ENCODE results near the gene PUM2. TPM values are rescaled to one million over a fixed set of nuclear protein-coding genes. Genes with fewer than 3 reads are reported as not detected.

Gene PUM2
- total and polyA plus RNA-seq, 2 of the 13 experiments (the other 11 are each of a cell fraction or from before 2014, with no cell fraction given), result 69.6 to 69.8 TPM

DNA sequence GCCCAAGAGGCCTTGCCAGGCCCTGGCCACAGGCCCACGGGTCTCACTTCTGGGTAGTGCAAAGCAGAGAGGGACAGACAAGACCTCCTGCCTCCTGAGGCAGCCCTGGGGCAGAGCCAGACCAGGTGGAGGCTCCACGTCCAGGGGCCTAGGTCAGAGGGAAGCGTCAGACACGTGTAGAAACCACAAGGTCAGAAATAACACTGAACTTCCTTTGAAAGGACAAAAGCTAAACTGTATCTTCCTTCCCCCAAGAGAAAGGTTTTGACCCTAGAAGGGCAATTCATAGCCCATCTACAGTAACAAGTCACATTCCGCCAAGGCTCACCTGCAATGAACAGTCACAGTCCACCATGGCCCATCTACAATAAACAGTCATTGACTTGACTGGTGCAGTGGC is 143.6 kb downstream of the PUM2 start (continued):
- TF ChIP-seq, protein P1, sequence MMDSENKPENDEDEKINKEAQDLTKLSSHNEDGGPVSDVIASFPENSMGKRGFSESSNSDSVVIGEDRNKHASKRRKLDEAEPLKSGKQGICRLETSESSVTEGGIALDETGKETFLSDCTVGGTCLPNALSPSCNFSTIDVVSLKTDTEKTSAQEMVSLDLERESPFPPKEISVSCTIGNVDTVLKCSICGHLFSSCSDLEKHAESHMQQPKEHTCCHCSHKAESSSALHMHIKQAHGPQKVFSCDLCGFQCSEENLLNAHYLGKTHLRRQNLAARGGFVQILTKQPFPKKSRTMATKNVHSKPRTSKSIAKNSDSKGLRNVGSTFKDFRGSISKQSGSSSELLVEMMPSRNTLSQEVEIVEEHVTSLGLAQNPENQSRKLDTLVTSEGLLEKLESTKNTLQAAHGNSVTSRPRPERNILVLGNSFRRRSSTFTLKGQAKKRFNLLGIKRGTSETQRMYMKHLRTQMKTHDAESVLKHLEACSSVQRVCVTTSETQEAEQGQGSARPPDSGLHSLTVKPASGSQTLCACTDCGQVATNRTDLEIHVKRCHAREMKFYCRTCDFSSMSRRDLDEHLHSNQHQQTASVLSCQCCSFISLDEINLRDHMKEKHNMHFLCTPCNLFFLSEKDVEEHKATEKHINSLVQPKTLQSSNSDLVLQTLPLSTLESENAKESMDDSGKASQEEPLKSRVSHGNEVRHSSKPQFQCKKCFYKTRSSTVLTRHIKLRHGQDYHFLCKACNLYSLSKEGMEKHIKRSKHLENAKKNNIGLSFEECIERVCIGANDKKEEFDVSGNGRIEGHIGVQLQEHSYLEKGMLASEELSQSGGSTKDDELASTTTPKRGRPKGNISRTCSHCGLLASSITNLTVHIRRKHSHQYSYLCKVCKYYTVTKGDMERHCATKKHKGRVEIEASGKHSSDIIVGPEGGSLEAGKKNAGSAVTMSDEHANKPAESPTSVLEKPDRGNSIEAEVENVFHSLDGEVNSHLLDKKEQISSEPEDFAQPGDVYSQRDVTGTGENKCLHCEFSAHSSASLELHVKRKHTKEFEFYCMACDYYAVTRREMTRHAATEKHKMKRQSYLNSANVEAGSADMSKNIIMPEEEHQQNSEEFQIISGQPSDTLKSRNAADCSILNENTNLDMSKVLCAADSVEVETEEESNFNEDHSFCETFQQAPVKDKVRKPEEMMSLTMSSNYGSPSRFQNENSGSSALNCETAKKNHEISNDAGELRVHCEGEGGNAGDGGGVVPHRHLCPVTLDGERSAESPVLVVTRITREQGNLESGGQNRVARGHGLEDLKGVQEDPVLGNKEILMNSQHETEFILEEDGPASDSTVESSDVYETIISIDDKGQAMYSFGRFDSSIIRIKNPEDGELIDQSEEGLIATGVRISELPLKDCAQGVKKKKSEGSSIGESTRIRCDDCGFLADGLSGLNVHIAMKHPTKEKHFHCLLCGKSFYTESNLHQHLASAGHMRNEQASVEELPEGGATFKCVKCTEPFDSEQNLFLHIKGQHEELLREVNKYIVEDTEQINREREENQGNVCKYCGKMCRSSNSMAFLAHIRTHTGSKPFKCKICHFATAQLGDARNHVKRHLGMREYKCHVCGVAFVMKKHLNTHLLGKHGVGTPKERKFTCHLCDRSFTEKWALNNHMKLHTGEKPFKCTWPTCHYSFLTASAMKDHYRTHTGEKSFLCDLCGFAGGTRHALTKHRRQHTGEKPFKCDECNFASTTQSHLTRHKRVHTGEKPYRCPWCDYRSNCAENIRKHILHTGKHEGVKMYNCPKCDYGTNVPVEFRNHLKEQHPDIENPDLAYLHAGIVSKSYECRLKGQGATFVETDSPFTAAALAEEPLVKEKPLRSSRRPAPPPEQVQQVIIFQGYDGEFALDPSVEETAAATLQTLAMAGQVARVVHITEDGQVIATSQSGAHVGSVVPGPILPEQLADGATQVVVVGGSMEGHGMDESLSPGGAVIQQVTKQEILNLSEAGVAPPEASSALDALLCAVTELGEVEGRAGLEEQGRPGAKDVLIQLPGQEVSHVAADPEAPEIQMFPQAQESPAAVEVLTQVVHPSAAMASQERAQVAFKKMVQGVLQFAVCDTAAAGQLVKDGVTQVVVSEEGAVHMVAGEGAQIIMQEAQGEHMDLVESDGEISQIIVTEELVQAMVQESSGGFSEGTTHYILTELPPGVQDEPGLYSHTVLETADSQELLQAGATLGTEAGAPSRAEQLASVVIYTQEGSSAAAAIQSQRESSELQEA (CRISPR knock-in tag; IDR thresholded peaks at IDR 0.05; ENCODE audit: not compliant biosample characterization), result no peak
- TF ChIP-seq, protein P2, sequence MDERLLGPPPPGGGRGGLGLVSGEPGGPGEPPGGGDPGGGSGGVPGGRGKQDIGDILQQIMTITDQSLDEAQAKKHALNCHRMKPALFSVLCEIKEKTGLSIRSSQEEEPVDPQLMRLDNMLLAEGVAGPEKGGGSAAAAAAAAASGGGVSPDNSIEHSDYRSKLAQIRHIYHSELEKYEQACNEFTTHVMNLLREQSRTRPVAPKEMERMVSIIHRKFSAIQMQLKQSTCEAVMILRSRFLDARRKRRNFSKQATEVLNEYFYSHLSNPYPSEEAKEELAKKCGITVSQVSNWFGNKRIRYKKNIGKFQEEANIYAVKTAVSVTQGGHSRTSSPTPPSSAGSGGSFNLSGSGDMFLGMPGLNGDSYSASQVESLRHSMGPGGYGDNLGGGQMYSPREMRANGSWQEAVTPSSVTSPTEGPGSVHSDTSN (CRISPR knock-in tag; IDR thresholded peaks at IDR 0.05), result no peak
- TF ChIP-seq ARNTL (CRISPR knock-in tag; IDR thresholded peaks at IDR 0.05) (no peak), SRSF9 (IDR thresholded peaks at IDR 0.05; ENCODE audit: borderline replicate concordance, insufficient read depth, low read depth, low read length, poor library complexity, severe bottlenecking) (no peak), ZKSCAN8 (CRISPR knock-in tag; IDR thresholded peaks at IDR 0.05; ENCODE audit: borderline replicate concordance) (no peak), HMGA1 (CRISPR knock-in tag; conservative IDR thresholded peaks at IDR 0.05) (no peak), SSRP1 (CRISPR knock-in tag; IDR thresholded peaks at IDR 0.05) (peak; percentile 28; the same call in 1 of the 2 replicates), HHEX (CRISPR knock-in tag; IDR thresholded peaks at IDR 0.05) (peak; percentile 49; the same call in 1 of the 2 replicates), TBL1XR1 (IDR thresholded peaks at IDR 0.05; ENCODE audit: borderline replicate concordance, low read length, partially characterized antibody) (no peak), MZF1 (CRISPR knock-in tag; IDR thresholded peaks at IDR 0.05; ENCODE audit: borderline replicate concordance) (no peak), REPIN1 (CRISPR knock-in tag; IDR thresholded peaks at IDR 0.05; ENCODE audit: borderline replicate concordance, low read depth) (no peak), RBAK (CRISPR knock-in tag; IDR thresholded peaks at IDR 0.05) (no peak), FOXA1 (IDR thresholded peaks at IDR 0.05) (no peak), FOXA1 (CRISPR knock-in tag; IDR thresholded peaks at IDR 0.05) (no peak), ZNF451 (CRISPR knock-in tag; IDR thresholded peaks at IDR 0.05) (no peak), HCFC1 (IDR thresholded peaks at IDR 0.05; ENCODE audit: low read depth, low read length) (no peak), FOSL1 (CRISPR knock-in tag; IDR thresholded peaks at IDR 0.05; ENCODE audit: borderline replicate concordance) (no peak), DPF2 (CRISPR knock-in tag; IDR thresholded peaks at IDR 0.05; ENCODE audit: borderline replicate concordance, low read depth) (no peak), ZNF235 (CRISPR knock-in tag; IDR thresholded peaks at IDR 0.05; ENCODE audit: borderline replicate concordance) (no peak)
- TF ChIP-seq, protein P3, sequence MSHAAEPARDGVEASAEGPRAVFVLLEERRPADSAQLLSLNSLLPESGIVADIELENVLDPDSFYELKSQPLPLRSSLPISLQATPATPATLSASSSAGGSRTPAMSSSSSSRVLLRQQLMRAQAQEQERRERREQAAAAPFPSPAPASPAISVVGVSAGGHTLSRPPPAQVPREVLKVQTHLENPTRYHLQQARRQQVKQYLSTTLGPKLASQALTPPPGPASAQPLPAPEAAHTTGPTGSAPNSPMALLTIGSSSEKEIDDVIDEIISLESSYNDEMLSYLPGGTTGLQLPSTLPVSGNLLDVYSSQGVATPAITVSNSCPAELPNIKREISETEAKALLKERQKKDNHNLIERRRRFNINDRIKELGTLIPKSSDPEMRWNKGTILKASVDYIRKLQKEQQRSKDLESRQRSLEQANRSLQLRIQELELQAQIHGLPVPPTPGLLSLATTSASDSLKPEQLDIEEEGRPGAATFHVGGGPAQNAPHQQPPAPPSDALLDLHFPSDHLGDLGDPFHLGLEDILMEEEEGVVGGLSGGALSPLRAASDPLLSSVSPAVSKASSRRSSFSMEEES (CRISPR knock-in tag; IDR thresholded peaks at IDR 0.05), result no peak
- TF ChIP-seq, protein P4, sequence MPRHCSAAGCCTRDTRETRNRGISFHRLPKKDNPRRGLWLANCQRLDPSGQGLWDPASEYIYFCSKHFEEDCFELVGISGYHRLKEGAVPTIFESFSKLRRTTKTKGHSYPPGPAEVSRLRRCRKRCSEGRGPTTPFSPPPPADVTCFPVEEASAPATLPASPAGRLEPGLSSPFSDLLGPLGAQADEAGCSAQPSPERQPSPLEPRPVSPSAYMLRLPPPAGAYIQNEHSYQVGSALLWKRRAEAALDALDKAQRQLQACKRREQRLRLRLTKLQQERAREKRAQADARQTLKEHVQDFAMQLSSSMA (CRISPR knock-in tag; IDR thresholded peaks at IDR 0.05), result no peak
